ENCODE results near the gene RABGAP1L.

- TF ChIP-seq CTCF (conservative IDR thresholded peaks at IDR 0.05): no peak
- no peak for TF ChIP-seq EZH2 (IDR thresholded peaks at IDR 0.05; ENCODE audit: low read depth)
Measured at GRCh38 chr1:174953285-174954072, 794.2 kb downstream of the RABGAP1L start.
